Mesenchymal stem cell (in vitro differentiated cells and primary cell): ENCODE results near the gene GABPB1.

Source experiments
- DNase-seq: peaks from one replicate; pipeline ENCODE4 v3.0.0-alpha.2; 2013
- H2AFZ ChIP-seq: one replicate; pipeline ENCODE4 v1.6.1; 2013; ENCODE audit warnings: low read depth, mild to moderate bottlenecking, control low read depth, inconsistent platforms, low read length, moderate library complexity
- H2AK5ac ChIP-seq: 2 replicates; pipeline ENCODE4 v1.6.1; 2013; ENCODE audit warnings: low read length, moderate library complexity, mild to moderate bottlenecking, inconsistent platforms; ENCODE audit not compliant: severe bottlenecking
- H2BK120ac ChIP-seq: one replicate; pipeline ENCODE4 v1.6.1; 2013; ENCODE audit warnings: low read depth, mild to moderate bottlenecking, inconsistent platforms, low read length, moderate library complexity
- H2BK12ac ChIP-seq, 2 experiments: one replicate each; pipeline ENCODE4 v1.6.1; 2013; ENCODE audit warnings: inconsistent platforms in 2 of 2, low read length in 2 of 2, mild to moderate bottlenecking in 2 of 2, moderate library complexity in 2 of 2, control low read depth in 1 of 2
- H2BK15ac ChIP-seq: one replicate; pipeline ENCODE4 v1.6.1; 2013; ENCODE audit warnings: mild to moderate bottlenecking, low read depth, inconsistent platforms; ENCODE audit not compliant: poor library complexity, severe bottlenecking
- H2BK5ac ChIP-seq: 2 replicates; pipeline ENCODE4 v1.6.1; 2013; ENCODE audit warnings: low read depth, mild to moderate bottlenecking, low read length, control low read depth, inconsistent platforms; ENCODE audit not compliant: poor library complexity, severe bottlenecking
- H3K14ac ChIP-seq, 2 experiments: one replicate each; pipeline ENCODE4 v1.6.1; 2013; ENCODE audit warnings: inconsistent platforms in 2 of 2, low read length in 2 of 2, control low read depth in 1 of 2, mild to moderate bottlenecking in 1 of 2, moderate library complexity in 1 of 2
- H3K18ac ChIP-seq, 2 experiments: one replicate each; pipeline ENCODE4 v1.6.1; 2013; ENCODE audit warnings: inconsistent platforms in 2 of 2, low read length in 2 of 2, control low read depth in 1 of 2, low read depth in 1 of 2, mild to moderate bottlenecking in 1 of 2
- H3K23ac ChIP-seq, 2 experiments: one replicate each; pipeline ENCODE4 v1.6.1; 2013; ENCODE audit warnings: inconsistent platforms in 2 of 2, low read length in 2 of 2, mild to moderate bottlenecking in 2 of 2, moderate library complexity in 2 of 2, control low read depth in 1 of 2
- H3K27ac ChIP-seq: 2 replicates; pipeline ENCODE4 v1.5.1; 2013; ENCODE audit warnings: mild to moderate bottlenecking, moderate library complexity, low read length, control low read depth, inconsistent platforms; ENCODE audit not compliant: poor library complexity, severe bottlenecking
- H3K27me3 ChIP-seq, 2 experiments: 2 replicates each; pipeline versions ENCODE4 v1.6.1 to v1.7.0; 2013; ENCODE audit warnings: low read length in 2 of 2, mild to moderate bottlenecking in 2 of 2, moderate library complexity in 2 of 2, control low read depth in 1 of 2, inconsistent platforms in 1 of 2; ENCODE audit not compliant: control insufficient read depth in 1 of 2, insufficient read depth in 1 of 2
- H3K36me3 ChIP-seq, 2 experiments: 2 replicates each; pipeline versions ENCODE4 v1.6.1 to v1.7.0; 2013; ENCODE audit warnings: low read length in 2 of 2, control low read depth in 1 of 2, inconsistent platforms in 1 of 2, low read depth in 1 of 2, mild to moderate bottlenecking in 1 of 2; ENCODE audit not compliant: insufficient read depth in 2 of 2, control insufficient read depth in 1 of 2
- H3K4ac ChIP-seq, 2 experiments: one replicate each; pipeline ENCODE4 v1.6.1; 2013; ENCODE audit warnings: inconsistent platforms in 2 of 2, low read length in 2 of 2, mild to moderate bottlenecking in 2 of 2, moderate library complexity in 2 of 2, control low read depth in 1 of 2, low read depth in 1 of 2
- H3K4me1 ChIP-seq: 2 replicates; pipeline ENCODE4 v1.6.1; 2013; ENCODE audit warnings: low read depth, low read length, control low read depth; ENCODE audit not compliant: control insufficient read depth, insufficient read depth
- H3K4me2 ChIP-seq: 2 replicates; pipeline ENCODE4 v1.6.1; 2013; ENCODE audit warnings: low read length, mild to moderate bottlenecking, inconsistent platforms; ENCODE audit not compliant: poor library complexity, severe bottlenecking
- H3K4me3 ChIP-seq, 2 experiments: 2 replicates each; pipeline versions ENCODE4 v1.5.1 to v1.7.0; 2013; ENCODE audit warnings: low read length in 2 of 2, mild to moderate bottlenecking in 2 of 2, control low read depth in 1 of 2, low read depth in 1 of 2; ENCODE audit not compliant: insufficient read depth in 1 of 2
- H3K79me1 ChIP-seq: replicated peaks from 2 replicates; pipeline ENCODE4 v1.6.1; 2013; ENCODE audit warnings: mild to moderate bottlenecking, control low read depth, low read length, inconsistent platforms; ENCODE audit not compliant: poor library complexity, severe bottlenecking
- H3K9ac ChIP-seq: 2 replicates; pipeline ENCODE4 v1.7.0; 2013; ENCODE audit warnings: mild to moderate bottlenecking, low read length, moderate library complexity
- H3K9me3 ChIP-seq: 2 replicates; pipeline ENCODE4 v1.7.0; 2013; ENCODE audit warnings: mild to moderate bottlenecking, low read length; ENCODE audit not compliant: control insufficient read depth
- H4K8ac ChIP-seq: one replicate; pipeline ENCODE4 v1.6.1; 2013; ENCODE audit warnings: inconsistent platforms, mild to moderate bottlenecking, low read length, moderate library complexity
- H4K91ac ChIP-seq: one replicate; pipeline ENCODE4 v1.6.1; 2013; ENCODE audit warnings: mild to moderate bottlenecking, low read length, inconsistent platforms
- WGBS: methylation state at CpG from one replicate; pipeline ENCODE4 v1.1.7; 2013; ENCODE audit warnings: mixed read lengths; 5-methylcytosine and 5-hydroxymethylcytosine counted together

The GABPB1 gene

DNA sequence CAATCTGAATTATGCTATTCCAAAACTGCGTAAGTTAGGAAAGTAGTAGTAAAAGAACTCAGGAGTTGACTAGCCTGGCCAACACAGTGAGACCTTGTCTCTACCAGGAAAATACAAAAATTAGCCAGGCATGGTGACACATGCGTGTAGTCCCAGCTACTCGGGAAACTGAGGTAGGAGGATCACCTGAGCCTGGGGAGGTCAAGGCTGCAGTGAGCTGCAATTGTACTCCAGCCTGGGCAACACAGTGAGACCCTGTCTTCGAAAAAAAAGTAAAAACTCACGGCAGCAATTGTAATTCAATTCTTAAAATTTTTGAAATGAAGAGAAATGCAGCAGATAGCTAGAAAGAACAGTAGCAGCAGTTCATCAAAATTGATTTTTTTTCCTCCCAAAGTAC, 9.7 kb downstream of the GABPB1 start:
- Histone ChIP-seq H4K91ac (no peak overlapping the region), H3K36me3 (no peaks in the 10 kb centered on the region), H2AK5ac (no peak overlapping the region), H2BK5ac (no peak overlapping the region), H3K4me2 (no peak overlapping the region), H2BK120ac (no peak overlapping the region), H3K4me1 (peaks cover 1% of the 10 kb centered on the region), H3K23ac (no peak overlapping the region), H3K4me3 (no peak overlapping the region), H4K8ac (no peak overlapping the region), H3K9ac (no peak overlapping the region), H3K14ac (no peak overlapping the region), H3K9me3 (no peaks in the 10 kb centered on the region), H2BK15ac (no peak overlapping the region), H3K27me3 (no peaks in the 10 kb centered on the region), H3K4ac (no peak overlapping the region), H2BK12ac (no peak overlapping the region), H2AFZ (no peak overlapping the region), H3K18ac (no peak overlapping the region), H3K27ac (no peak overlapping the region), H3K79me1 (peaks cover 14% of the 10 kb centered on the region)
- over 99% methylated on average over 5 of the region's 5 CpGs for WGBS
- DNase-seq: no peak

DNA sequence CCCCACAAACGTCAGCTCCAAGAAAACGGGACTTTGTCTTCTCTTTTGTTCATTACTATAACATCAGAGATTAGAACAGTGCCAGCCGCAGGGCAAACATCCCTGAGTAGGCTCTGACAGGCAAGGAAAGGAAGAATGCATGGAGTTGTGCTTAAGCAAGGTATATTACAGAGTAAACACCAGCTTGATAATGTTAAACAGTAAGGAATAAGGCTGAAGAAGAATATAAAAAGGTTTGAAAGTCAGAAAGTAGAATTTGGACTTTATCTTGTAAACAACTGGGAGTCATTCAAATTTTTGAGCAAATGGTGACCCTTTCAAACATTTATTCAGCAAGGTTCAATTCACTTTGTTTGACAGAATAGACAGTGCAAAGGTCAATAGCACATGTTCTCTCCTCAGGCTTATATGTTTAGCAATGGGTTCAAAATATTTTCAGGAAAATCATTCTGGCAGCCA, 11.0 kb downstream of the GABPB1 start:
- no peak overlapping the region for H3K9ac ChIP-seq
- H3K36me3 ChIP-seq: no peaks in the 10 kb centered on the region
- H3K14ac ChIP-seq: no peak overlapping the region
- no peak overlapping the region for H2BK120ac ChIP-seq
- no peak overlapping the region for H2BK5ac ChIP-seq
- H3K9me3 ChIP-seq: no peaks in the 10 kb centered on the region
- peaks cover 1% of the 10 kb centered on the region for H3K4me1 ChIP-seq
- H3K27me3 ChIP-seq: no peaks in the 10 kb centered on the region
- peaks cover 18% of the 10 kb centered on the region for H3K79me1 ChIP-seq
- no peak overlapping the region for H3K4ac ChIP-seq
- no peak overlapping the region for H3K23ac ChIP-seq
- H4K8ac ChIP-seq: no peak overlapping the region
- no peak overlapping the region for H4K91ac ChIP-seq
- H3K27ac ChIP-seq: no peak overlapping the region
- H3K4me3 ChIP-seq: no peak overlapping the region
- no peak for DNase-seq
- no peak overlapping the region for H2BK15ac ChIP-seq
- no peak overlapping the region for H2AFZ ChIP-seq
- no peak overlapping the region for H3K4me2 ChIP-seq
- no peak overlapping the region for H2BK12ac ChIP-seq
- no peak overlapping the region for H2AK5ac ChIP-seq
- no peak overlapping the region for H3K18ac ChIP-seq
- WGBS: 98% methylated on average over 3 of the region's 3 CpGs

DNA sequence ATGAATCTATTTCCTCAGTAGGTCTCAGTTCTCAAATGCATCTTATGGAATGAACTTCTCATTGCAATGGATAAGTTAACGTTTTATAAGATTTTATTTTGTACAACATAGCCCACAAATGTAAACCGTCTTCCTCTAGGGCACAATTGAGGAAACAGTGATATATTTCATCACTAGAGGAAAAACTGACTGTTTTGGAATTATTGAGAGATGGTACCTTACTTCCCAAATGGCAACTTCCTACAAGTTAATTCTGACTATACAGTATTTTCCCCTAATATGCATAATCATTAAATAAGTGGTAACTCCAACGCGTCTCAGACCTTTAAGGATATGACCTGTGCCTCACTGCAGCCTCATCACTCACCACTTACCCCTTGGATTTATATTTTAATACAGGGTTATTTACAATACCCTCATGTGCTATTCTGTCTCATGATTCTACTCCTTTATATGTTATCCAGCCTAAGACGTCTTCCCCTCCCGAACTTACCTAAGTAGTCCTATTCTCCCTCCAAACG, 13.3 kb downstream of the GABPB1 start:
- WGBS: 98% methylated on average over 5 of the region's 7 CpGs
- no peaks in the 10 kb centered on the region for H3K27me3 ChIP-seq
- no peak overlapping the region for H3K4ac ChIP-seq

GRCh38 chr15:50340416-50340815, 14.6 kb downstream of the GABPB1 start:
- no CpG with 5 or more reads among the region's 1 CpG for WGBS
- H3K4ac ChIP-seq: no peak overlapping the region
- no peak overlapping the region for H3K18ac ChIP-seq
- no peak overlapping the region for H2BK15ac ChIP-seq
- H3K4me2 ChIP-seq: no peak overlapping the region
- H2AFZ ChIP-seq: no peak overlapping the region
- H3K14ac ChIP-seq: no peak overlapping the region
- H3K23ac ChIP-seq: no peak overlapping the region
- H2BK5ac ChIP-seq: no peak overlapping the region
- no peak overlapping the region for H3K27ac ChIP-seq
- no peak overlapping the region for H4K8ac ChIP-seq
- H3K4me3 ChIP-seq: no peak overlapping the region
- H2BK12ac ChIP-seq: no peak overlapping the region
- peaks cover 2% of the 10 kb centered on the region for H3K4me1 ChIP-seq
- no peak for DNase-seq
- no peak overlapping the region for H2AK5ac ChIP-seq
- peaks cover 29% of the 10 kb centered on the region for H3K79me1 ChIP-seq
- no peaks in the 10 kb centered on the region for H3K27me3 ChIP-seq
- H2BK120ac ChIP-seq: no peak overlapping the region
- H4K91ac ChIP-seq: no peak overlapping the region
- H3K36me3 ChIP-seq: no peaks in the 10 kb centered on the region
- H3K9ac ChIP-seq: no peak overlapping the region
- H3K9me3 ChIP-seq: no peaks in the 10 kb centered on the region

More for the DNA sequence above, 13.3 kb downstream of the GABPB1 start:
- no peak overlapping the region for H2BK15ac ChIP-seq
- no peak overlapping the region for H2BK120ac ChIP-seq
- H3K4me3 ChIP-seq: no peak overlapping the region
- H3K27ac ChIP-seq: no peak overlapping the region
- H3K4me1 ChIP-seq: peaks cover 1% of the 10 kb centered on the region
- H2BK5ac ChIP-seq: no peak overlapping the region
- H3K18ac ChIP-seq: no peak overlapping the region
- H4K8ac ChIP-seq: no peak overlapping the region
- no peak overlapping the region for H3K14ac ChIP-seq
- H2BK12ac ChIP-seq: no peak overlapping the region
- no peak overlapping the region for H2AK5ac ChIP-seq
- H3K4me2 ChIP-seq: no peak overlapping the region
- H4K91ac ChIP-seq: no peak overlapping the region
- peaks cover 25% of the 10 kb centered on the region for H3K79me1 ChIP-seq
- no peak overlapping the region for H2AFZ ChIP-seq
- no peaks in the 10 kb centered on the region for H3K36me3 ChIP-seq
- DNase-seq: no peak
- H3K23ac ChIP-seq: no peak overlapping the region
- no peak overlapping the region for H3K9ac ChIP-seq
- no peaks in the 10 kb centered on the region for H3K9me3 ChIP-seq
